ENCODE data around the gene TRMU.

TRMU gene

DNA sequence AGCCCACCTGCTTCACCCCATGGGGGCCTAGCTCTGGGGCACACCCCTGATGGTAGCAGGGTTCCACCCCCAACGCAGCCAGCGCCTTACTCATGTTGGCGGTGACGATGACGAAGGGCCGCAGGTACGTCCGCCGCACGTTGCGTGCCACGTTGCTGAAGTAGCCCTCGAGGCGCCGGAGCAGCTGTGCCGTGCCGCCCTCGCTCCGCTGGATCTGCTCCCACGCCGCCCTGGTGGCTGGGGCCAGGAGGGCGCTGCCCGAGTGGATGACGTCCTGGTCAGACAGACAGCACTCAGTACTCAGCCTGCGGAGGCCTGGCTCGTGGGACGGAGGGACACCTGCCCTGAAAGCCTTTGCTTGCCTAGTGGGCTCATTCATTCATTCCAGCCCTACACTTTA lies 50.8 kb downstream of the TRMU start:
- Histone ChIP-seq H3K27me3 (ENCODE audit: insufficient read depth, insufficient read length) (no peaks in the 10 kb centered on the region), H3K9ac (ENCODE audit: insufficient read length, low read depth) (no peak overlapping the region), H3K4me1 (ENCODE audit: insufficient read depth, insufficient read length) (peaks cover 4% of the 10 kb centered on the region), H3K9me3 (ENCODE audit: insufficient read depth, low read length) (no peaks in the 10 kb centered on the region), H3K36me3 (ENCODE audit: insufficient read depth, insufficient read length, low read length) (peaks cover 7% of the 10 kb centered on the region), H3K4me3 (ENCODE audit: insufficient read length, low read depth) (no peak overlapping the region)
- no peak for TF ChIP-seq ZNF274 (IDR thresholded peaks at IDR 0.05; ENCODE audit: low read depth, low read length)
- no peak for TF ChIP-seq SUZ12 (IDR thresholded peaks at IDR 0.05; ENCODE audit: extremely low read depth, insufficient read depth, insufficient read length)
- no peak for TF ChIP-seq YY1 (IDR thresholded peaks at IDR 0.05; ENCODE audit: insufficient read depth, insufficient read length)
- DNase-seq (ENCODE audit: low read depth, low spot score) = no peak

DNA sequence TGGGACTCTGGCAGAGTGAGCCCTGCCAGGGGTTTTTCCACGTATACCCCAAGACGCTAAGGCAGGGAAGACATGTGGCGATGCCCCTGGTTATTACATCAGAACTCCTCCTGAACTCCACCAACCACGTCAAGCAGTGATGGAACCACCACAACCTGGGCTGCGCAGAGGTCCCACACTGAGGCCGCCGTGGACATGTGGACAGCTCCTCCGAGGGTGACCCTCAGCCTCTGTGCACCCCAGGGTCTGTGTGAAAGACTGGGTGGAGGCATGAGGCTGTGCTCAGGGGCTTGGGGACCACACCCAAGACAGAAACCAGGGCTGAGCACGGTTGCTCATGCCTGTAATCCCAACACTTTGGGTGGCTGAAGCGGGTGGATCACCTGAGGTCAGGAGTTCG lies 52.2 kb downstream of the TRMU start:
- TF ChIP-seq ZNF274 (IDR thresholded peaks at IDR 0.05; ENCODE audit: low read depth, low read length) (no peak), SUZ12 (IDR thresholded peaks at IDR 0.05; ENCODE audit: extremely low read depth, insufficient read depth, insufficient read length) (no peak), YY1 (IDR thresholded peaks at IDR 0.05; ENCODE audit: insufficient read depth, insufficient read length) (no peak)
- no peak for DNase-seq (ENCODE audit: low read depth, low spot score)
- no peak overlapping the region for H3K9ac ChIP-seq (ENCODE audit: insufficient read length, low read depth)
- H3K9me3 ChIP-seq (ENCODE audit: insufficient read depth, low read length) = no peaks in the 10 kb centered on the region
- H3K27me3 ChIP-seq (ENCODE audit: insufficient read depth, insufficient read length) = no peaks in the 10 kb centered on the region
- no peak overlapping the region for H3K4me3 ChIP-seq (ENCODE audit: insufficient read length, low read depth)
- H3K4me1 ChIP-seq (ENCODE audit: insufficient read depth, insufficient read length) = peaks cover 2% of the 10 kb centered on the region
- peaks cover 10% of the 10 kb centered on the region for H3K36me3 ChIP-seq (ENCODE audit: insufficient read depth, insufficient read length, low read length)

DNA sequence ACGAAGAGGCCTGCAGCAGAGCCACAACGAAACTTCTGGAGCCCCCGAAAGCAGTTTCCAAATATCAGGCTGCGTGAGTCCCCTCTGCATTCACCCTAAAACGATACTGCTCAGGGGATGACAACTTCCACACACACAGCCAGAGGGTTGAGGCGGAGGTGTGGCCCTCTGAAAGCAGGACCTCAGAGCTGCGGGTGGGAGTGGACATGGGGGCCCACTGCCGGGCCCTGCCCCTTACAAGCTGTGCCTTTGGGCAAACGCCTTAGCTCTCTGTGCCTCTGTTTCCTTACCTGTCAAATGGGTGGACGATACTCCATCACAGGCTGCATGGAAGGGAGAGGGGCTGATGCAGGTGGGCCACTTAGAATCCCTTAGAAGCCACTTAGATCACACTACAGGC lies 53.1 kb downstream of the TRMU start:
- H3K4me3 ChIP-seq (ENCODE audit: insufficient read length, low read depth) = no peak overlapping the region
- H3K36me3 ChIP-seq (ENCODE audit: insufficient read depth, insufficient read length, low read length) = peaks cover 14% of the 10 kb centered on the region
- TF ChIP-seq YY1 (IDR thresholded peaks at IDR 0.05; ENCODE audit: insufficient read depth, insufficient read length) (no peak), SUZ12 (IDR thresholded peaks at IDR 0.05; ENCODE audit: extremely low read depth, insufficient read depth, insufficient read length) (no peak), ZNF274 (IDR thresholded peaks at IDR 0.05; ENCODE audit: low read depth, low read length) (no peak)
- no peaks in the 10 kb centered on the region for H3K27me3 ChIP-seq (ENCODE audit: insufficient read depth, insufficient read length)
- no peak for DNase-seq (ENCODE audit: low read depth, low spot score)
- peaks cover 2% of the 10 kb centered on the region for H3K4me1 ChIP-seq (ENCODE audit: insufficient read depth, insufficient read length)
- no peak overlapping the region for H3K9ac ChIP-seq (ENCODE audit: insufficient read length, low read depth)
- no peaks in the 10 kb centered on the region for H3K9me3 ChIP-seq (ENCODE audit: insufficient read depth, low read length)

DNA sequence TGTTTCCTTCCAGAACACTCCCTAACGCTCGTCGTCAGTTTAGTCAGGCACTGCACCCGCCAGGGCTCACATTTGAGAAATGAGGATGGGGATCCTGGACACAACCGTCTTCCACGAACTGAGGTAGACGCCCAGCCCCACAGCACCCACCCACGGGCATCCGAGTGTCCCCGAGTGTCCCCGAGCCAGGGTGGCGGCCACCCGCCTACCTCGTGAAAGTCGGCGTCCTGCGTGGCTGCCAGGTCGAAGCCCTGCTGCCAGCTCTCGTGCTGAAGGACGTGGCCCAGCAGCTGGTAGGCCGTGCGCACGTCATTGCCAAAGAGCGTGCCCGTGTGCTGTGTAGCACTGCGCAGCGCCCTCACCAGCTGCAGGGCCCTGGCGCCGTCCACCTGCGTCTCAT lies 53.6 kb downstream of the TRMU start:
- Histone ChIP-seq H3K36me3 (ENCODE audit: insufficient read depth, insufficient read length, low read length) (peaks cover 17% of the 10 kb centered on the region), H3K4me1 (ENCODE audit: insufficient read depth, insufficient read length) (peaks cover 2% of the 10 kb centered on the region), H3K4me3 (ENCODE audit: insufficient read length, low read depth) (no peak overlapping the region), H3K9me3 (ENCODE audit: insufficient read depth, low read length) (no peaks in the 10 kb centered on the region), H3K27me3 (ENCODE audit: insufficient read depth, insufficient read length) (no peaks in the 10 kb centered on the region), H3K9ac (ENCODE audit: insufficient read length, low read depth) (no peak overlapping the region)
- DNase-seq (ENCODE audit: low read depth, low spot score) = no peak
- TF ChIP-seq ZNF274 (IDR thresholded peaks at IDR 0.05; ENCODE audit: low read depth, low read length) (no peak), SUZ12 (IDR thresholded peaks at IDR 0.05; ENCODE audit: extremely low read depth, insufficient read depth, insufficient read length) (no peak), YY1 (IDR thresholded peaks at IDR 0.05; ENCODE audit: insufficient read depth, insufficient read length) (no peak)

DNA sequence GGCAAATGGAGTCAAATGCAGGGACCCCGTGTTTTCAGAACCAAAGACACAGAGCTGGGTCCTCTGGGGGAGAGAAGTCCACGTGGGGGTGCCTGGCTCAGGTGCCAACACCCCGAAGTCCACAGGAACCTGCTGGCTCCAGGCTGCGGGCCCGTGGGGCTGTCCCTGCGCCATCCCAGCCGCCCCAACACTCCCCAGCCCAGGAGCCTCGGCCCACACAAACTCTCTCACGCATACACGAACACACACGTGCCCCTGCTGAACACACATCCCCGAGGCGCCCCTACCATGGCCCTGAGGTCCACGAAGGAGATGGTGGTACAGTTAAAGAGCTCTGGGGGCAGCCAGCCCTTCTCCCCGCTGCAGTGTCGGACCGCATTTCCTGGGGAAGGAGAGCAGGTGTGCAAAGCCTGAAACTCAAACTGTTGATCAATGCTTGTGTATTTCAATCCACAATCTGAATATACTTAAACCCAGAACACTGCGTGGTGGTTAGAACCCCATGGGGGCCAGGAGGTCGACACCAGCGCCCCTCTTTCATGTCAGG lies 54.7 kb downstream of the TRMU start:
- H3K27me3 ChIP-seq (ENCODE audit: insufficient read depth, insufficient read length) = no peaks in the 10 kb centered on the region
- peaks cover 2% of the 10 kb centered on the region for H3K4me1 ChIP-seq (ENCODE audit: insufficient read depth, insufficient read length)
- no peak for TF ChIP-seq ZNF274 (IDR thresholded peaks at IDR 0.05; ENCODE audit: low read depth, low read length)
- no peak for TF ChIP-seq YY1 (IDR thresholded peaks at IDR 0.05; ENCODE audit: insufficient read depth, insufficient read length)
- TF ChIP-seq SUZ12 (IDR thresholded peaks at IDR 0.05; ENCODE audit: extremely low read depth, insufficient read depth, insufficient read length) = no peak
- H3K9me3 ChIP-seq (ENCODE audit: insufficient read depth, low read length) = no peaks in the 10 kb centered on the region
- peaks cover 17% of the 10 kb centered on the region for H3K36me3 ChIP-seq (ENCODE audit: insufficient read depth, insufficient read length, low read length)
- no peak overlapping the region for H3K9ac ChIP-seq (ENCODE audit: insufficient read length, low read depth)
- no peak for DNase-seq (ENCODE audit: low read depth, low spot score)
- H3K4me3 ChIP-seq (ENCODE audit: insufficient read length, low read depth) = no peak overlapping the region

DNA sequence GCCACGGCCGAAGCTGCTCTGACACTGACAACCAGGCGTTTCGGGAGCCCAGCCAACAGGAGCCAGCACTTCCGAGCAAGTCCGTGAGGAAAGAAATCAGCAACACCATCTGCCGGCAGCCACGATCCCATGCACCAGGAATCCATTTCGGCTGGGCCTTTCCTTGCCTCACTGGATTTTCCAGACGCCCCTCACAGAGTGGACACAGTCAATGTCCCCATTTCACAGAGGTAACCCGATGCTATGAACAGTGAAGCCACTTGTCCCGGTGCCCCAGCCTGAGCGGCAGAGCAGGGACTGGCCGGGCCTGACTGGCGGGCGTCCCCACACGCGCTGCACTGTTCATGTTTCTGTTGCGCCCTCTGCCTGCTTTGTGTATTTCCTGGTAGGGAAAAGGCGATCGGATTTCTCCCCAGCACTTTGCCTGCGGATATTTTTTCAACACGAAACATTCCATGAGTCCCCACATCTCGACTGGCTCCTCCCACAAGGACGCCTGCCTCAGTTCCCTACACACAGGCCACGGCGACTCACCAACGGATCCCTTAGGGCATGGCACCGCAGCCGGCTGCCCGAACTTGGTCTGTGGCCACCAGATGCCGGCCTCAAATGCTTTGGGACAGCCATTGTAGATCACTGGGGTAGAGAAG lies 55.3 kb downstream of the TRMU start:
- no peak for DNase-seq (ENCODE audit: low read depth, low spot score)
- Histone ChIP-seq H3K9me3 (ENCODE audit: insufficient read depth, low read length) (no peaks in the 10 kb centered on the region), H3K4me3 (ENCODE audit: insufficient read length, low read depth) (no peak overlapping the region), H3K4me1 (ENCODE audit: insufficient read depth, insufficient read length) (peaks cover 2% of the 10 kb centered on the region), H3K27me3 (ENCODE audit: insufficient read depth, insufficient read length) (no peaks in the 10 kb centered on the region), H3K36me3 (ENCODE audit: insufficient read depth, insufficient read length, low read length) (peaks cover 17% of the 10 kb centered on the region), H3K9ac (ENCODE audit: insufficient read length, low read depth) (no peak overlapping the region)
- no peak for TF ChIP-seq SUZ12 (IDR thresholded peaks at IDR 0.05; ENCODE audit: extremely low read depth, insufficient read depth, insufficient read length)
- TF ChIP-seq YY1 (IDR thresholded peaks at IDR 0.05; ENCODE audit: insufficient read depth, insufficient read length) = no peak
- TF ChIP-seq ZNF274 (IDR thresholded peaks at IDR 0.05; ENCODE audit: low read depth, low read length) = no peak

DNA sequence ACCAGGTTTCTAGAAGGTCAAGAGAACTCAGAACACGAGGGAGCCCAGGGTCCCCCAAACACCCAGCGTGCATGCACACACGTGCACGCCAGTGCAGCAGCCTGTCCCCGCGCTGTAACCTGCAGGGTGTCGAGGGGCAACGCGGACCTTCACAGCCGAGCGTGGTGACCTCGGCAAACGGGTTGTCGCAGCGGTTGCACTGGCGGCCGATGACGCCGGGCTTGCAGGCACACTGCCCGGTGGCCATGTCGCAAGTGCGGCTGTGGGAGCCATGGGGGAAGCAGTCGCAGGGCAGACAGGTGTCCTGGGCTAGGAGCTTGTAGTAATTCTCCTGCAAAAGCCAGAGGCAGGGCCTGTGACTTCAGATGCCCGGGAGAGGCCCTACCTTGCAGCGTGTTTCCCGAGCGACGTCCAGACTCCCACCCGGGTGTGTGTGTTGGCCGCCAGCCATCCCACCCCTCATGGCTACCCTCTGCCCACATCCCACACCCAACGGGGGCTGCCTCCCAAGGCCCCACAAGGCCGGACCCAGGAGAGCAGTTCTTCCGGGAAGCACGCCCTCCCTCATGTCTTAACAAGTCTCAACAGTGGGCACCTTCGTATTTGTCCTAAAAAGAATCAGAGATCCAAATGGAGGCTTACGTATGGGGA lies 56.1 kb downstream of the TRMU start:
- Histone ChIP-seq H3K27me3 (ENCODE audit: insufficient read depth, insufficient read length) (no peaks in the 10 kb centered on the region), H3K36me3 (ENCODE audit: insufficient read depth, insufficient read length, low read length) (peaks cover 17% of the 10 kb centered on the region), H3K4me1 (ENCODE audit: insufficient read depth, insufficient read length) (peaks cover 2% of the 10 kb centered on the region), H3K9ac (ENCODE audit: insufficient read length, low read depth) (no peak overlapping the region), H3K9me3 (ENCODE audit: insufficient read depth, low read length) (no peaks in the 10 kb centered on the region), H3K4me3 (ENCODE audit: insufficient read length, low read depth) (no peak overlapping the region)
- no peak for DNase-seq (ENCODE audit: low read depth, low spot score)
- no peak for TF ChIP-seq SUZ12 (IDR thresholded peaks at IDR 0.05; ENCODE audit: extremely low read depth, insufficient read depth, insufficient read length)
- no peak for TF ChIP-seq ZNF274 (IDR thresholded peaks at IDR 0.05; ENCODE audit: low read depth, low read length)
- no peak for TF ChIP-seq YY1 (IDR thresholded peaks at IDR 0.05; ENCODE audit: insufficient read depth, insufficient read length)
